Subcutaneous abdominal adipose tissue (tissue), 5 donors: ENCODE results near the gene MAGEA6.
"Not testable (repeated sequence)": the region's sequence is repeated elsewhere in the genome, so short reads cannot be mapped to it uniquely, and the experiment has no call there.

Experiments used
- H3K27ac ChIP-seq: one replicate; pipeline ENCODE4 v1.7.0; 2013; ENCODE audit warnings: low read depth, mild to moderate bottlenecking, inconsistent platforms, low read length, moderate library complexity
- H3K27me3 ChIP-seq, 5 donors: one replicate each; pipeline ENCODE4 v1.7.0; 2013; ENCODE audit warnings: low read length in 5 of 5, inconsistent platforms in 1 of 5; ENCODE audit not compliant: control insufficient read depth in 5 of 5, insufficient read depth in 4 of 5
- H3K36me3 ChIP-seq, 5 donors: one replicate each; pipeline ENCODE4 v1.7.0; 2013; ENCODE audit warnings: low read length in 5 of 5; ENCODE audit not compliant: control insufficient read depth in 5 of 5, insufficient read depth in 5 of 5
- H3K4me1 ChIP-seq, 5 donors: one replicate each; pipeline ENCODE4 v1.7.0; 2013; ENCODE audit warnings: low read length in 5 of 5, mild to moderate bottlenecking in 3 of 5, moderate library complexity in 1 of 5; ENCODE audit not compliant: control insufficient read depth in 5 of 5, insufficient read depth in 5 of 5
- H3K4me3 ChIP-seq, 5 donors: one replicate each; pipeline ENCODE4 v1.7.0; 2013; ENCODE audit warnings: low read length in 5 of 5, low read depth in 1 of 5
- H3K9ac ChIP-seq, 5 donors: one replicate each; pipeline ENCODE4 v1.7.0; 2013; ENCODE audit warnings: low read length in 5 of 5, mild to moderate bottlenecking in 4 of 5, moderate library complexity in 3 of 5
- H3K9me3 ChIP-seq, 5 donors: one replicate each; pipeline ENCODE4 v1.7.0; 2013; ENCODE audit warnings: low read length in 5 of 5; ENCODE audit not compliant: control insufficient read depth in 5 of 5
- donor health status: healthy.
- donor health status: healthy.
- donor health status: healthy.
- donor health status: healthy.
- donor health status: healthy.

Gene MAGEA6

DNA sequence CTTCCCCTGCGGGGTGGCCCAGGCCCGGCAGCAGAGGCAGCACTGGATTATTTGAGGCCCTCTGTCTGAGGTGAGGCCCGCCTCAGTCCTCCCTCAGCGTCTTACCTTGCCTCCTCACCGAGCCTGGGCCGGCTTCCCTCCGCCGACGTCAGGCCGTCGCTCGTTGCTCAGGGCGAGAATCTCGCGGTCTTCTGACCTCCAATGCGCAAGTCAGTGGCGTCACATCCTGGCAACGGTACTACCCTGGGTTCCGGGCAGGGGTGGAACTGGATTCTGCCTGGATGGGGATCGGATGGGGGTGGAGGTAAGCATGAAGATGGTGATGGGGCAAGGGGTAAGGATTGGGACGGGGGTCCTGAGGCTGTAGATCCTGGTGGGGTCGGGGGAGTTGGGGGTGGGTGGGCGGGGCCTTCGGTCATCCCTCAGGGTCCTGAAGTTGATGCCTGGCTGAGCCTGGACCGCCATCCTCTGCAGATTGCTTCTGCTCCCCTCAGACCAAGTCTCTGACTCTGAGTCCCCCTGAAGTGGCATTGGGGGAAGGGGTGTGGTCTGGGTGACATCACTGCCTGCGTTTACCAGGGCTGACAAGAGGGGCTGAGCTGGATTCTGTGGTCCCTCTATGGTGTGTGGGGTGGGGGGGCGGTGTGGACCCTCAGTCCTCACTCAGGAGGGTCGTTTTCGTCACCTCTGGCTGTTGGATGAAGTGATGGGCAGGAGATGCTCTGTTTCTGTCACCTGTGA is at the start of gene MAGEA6:
Gene MAGEA6, minus strand, starts transcription at position 141 of the 741 bp plus-strand sequence. CDS start 2,039 bp downstream, outside the sequence.
- H3K9me3 ChIP-seq, H3K9ac ChIP-seq, H3K36me3 ChIP-seq, H3K27ac ChIP-seq, H3K4me1 ChIP-seq, H3K27me3 ChIP-seq, H3K4me3 ChIP-seq: not testable (repeated sequence)

DNA sequence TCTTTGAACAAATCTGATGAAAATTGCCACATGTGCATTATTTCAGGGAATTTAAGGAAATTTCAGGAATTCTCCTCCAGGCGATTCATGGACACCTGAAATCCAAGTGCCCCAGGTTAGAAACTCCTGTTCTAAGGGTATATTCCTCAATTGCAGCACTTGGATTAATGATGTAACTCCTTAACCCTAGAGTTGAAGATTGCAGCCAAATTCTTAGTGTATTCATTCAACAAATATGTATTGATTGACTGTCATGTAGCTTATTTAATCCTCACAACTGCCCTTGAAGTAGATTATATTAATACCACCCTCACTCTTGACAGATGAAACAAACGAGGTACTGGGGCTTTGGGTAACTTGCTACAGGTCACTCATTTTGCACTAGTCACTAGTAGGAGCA is 49.8 kb upstream of the MAGEA6 start:
- Histone ChIP-seq H3K9me3 (no peaks in the 10 kb centered on the region), H3K27me3 (peaks cover 13 to 19% (median 14%) of the 10 kb centered on the region in 5 donors), H3K4me3 (no peak overlapping the region), H3K27ac (no peak overlapping the region), H3K4me1 (no peaks in the 10 kb centered on the region), H3K9ac (no peak overlapping the region), H3K36me3 (no peaks in the 10 kb centered on the region)

- Histone ChIP-seq H3K9ac (no peak overlapping the region), H3K9me3 (no peaks in the 10 kb centered on the region), H3K27ac (no peak overlapping the region), H3K4me3 (no peak overlapping the region), H3K36me3 (no peaks in the 10 kb centered on the region), H3K4me1 (no peaks in the 10 kb centered on the region), H3K27me3 (peaks cover 9 to 13% (median 10%) of the 10 kb centered on the region in 5 donors)
Observed at GRCh38 chrX:152818356-152818755, 48.9 kb upstream of the MAGEA6 start.

GRCh38 chrX:152817078-152817764 is 47.7 kb upstream of the MAGEA6 start:
- Histone ChIP-seq H3K4me3 (no peak overlapping the region), H3K36me3 (no peaks in the 10 kb centered on the region), H3K27me3 (peaks cover 4 to 10% (median 6%) of the 10 kb centered on the region in 5 donors), H3K27ac (no peak overlapping the region), H3K9ac (no peak overlapping the region), H3K4me1 (no peaks in the 10 kb centered on the region), H3K9me3 (no peaks in the 10 kb centered on the region)

DNA sequence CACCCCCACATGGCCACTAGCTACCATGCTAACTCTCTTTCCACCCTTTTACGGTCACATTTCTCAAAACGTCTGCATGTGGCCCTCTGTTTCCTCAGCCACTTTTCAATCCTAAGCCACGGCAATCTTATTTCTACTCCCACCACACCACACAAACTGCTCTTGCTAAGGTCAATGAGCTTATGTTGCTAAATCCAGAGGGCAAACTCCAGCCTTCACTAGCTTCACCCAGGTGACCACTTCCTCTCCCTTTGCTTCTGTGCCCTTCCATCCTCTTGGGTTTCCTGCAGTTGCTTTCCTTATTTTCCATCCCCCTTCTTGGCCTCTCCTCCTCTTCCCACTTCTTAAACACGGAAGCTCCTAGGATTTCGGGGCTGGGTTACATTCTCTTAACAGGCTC is 44.6 kb upstream of the MAGEA6 start:
- Histone ChIP-seq H3K4me1 (no peaks in the 10 kb centered on the region), H3K27ac (no peak overlapping the region), H3K36me3 (no peaks in the 10 kb centered on the region), H3K9me3 (no peaks in the 10 kb centered on the region), H3K9ac (no peak overlapping the region), H3K27me3 (peaks cover 3 to 23% (median 12%) of the 10 kb centered on the region in 5 donors), H3K4me3 (no peak overlapping the region)

DNA sequence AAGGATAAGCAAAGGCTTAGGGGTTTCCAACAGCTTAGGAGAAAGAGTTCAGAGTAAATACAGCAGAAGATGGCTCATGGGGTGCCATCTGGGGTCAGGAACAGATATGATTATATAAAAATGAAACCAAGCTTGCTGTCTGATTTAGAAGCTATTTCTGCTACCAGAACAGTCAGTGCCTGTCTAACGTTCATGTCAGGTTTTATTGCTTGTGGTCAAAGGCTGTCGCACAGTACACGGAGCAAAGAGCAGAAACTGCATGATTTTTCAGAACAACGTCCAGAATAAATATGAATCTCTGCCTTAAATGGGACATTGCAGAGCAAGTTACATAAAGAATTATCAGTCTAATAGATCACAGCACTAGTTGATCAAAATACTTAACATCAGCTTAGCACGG is 43.7 kb upstream of the MAGEA6 start:
- H3K27me3 ChIP-seq = peaks cover 3 to 23% (median 12%) of the 10 kb centered on the region in 5 donors
- no peaks in the 10 kb centered on the region for H3K36me3 ChIP-seq
- H3K9ac ChIP-seq = no peak overlapping the region
- H3K9me3 ChIP-seq = no peaks in the 10 kb centered on the region
- H3K4me3 ChIP-seq = no peak overlapping the region
- H3K4me1 ChIP-seq = no peaks in the 10 kb centered on the region
- H3K27ac ChIP-seq = no peak overlapping the region

DNA sequence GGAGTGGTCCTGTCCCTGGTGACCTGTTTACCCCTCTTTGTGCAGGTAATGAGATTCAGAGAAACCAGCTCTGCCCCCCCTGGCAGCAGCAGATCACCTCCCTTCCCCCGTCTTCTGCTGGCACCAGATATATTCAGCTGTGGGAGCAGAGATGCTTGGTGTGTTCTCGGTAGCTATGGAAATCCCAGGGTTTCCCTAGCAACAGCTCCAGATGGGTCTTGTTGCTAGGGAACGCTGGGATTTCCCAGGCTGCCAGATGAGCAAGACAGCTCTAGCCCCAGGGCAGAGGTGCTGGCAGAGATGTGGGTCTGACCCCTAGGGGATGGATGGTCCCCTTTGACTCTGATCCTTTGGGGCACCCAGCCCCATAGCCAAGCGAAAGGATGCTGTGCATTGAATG is 40.9 kb upstream of the MAGEA6 start:
- Histone ChIP-seq H3K27me3 (peaks cover 3 to 28% (median 12%) of the 10 kb centered on the region in 5 donors), H3K4me3 (no peak overlapping the region)

GRCh38 chrX:152806035-152806434 is 36.5 kb upstream of the MAGEA6 start:
- Histone ChIP-seq H3K27me3 (peaks cover 0 to 13% (median 9%) of the 10 kb centered on the region in 5 donors), H3K4me3 (no peak overlapping the region), H3K36me3 (no peaks in the 10 kb centered on the region), H3K27ac (no peak overlapping the region), H3K4me1 (no peaks in the 10 kb centered on the region), H3K9me3 (peaks cover 0 to 2% (median 0%) of the 10 kb centered on the region in 5 donors), H3K9ac (no peak overlapping the region)

More for the DNA sequence above, 40.9 kb upstream of the MAGEA6 start:
- no peaks in the 10 kb centered on the region for H3K36me3 ChIP-seq
- H3K9me3 ChIP-seq = no peaks in the 10 kb centered on the region
- no peaks in the 10 kb centered on the region for H3K4me1 ChIP-seq
- no peak overlapping the region for H3K27ac ChIP-seq
- no peak overlapping the region for H3K9ac ChIP-seq

DNA sequence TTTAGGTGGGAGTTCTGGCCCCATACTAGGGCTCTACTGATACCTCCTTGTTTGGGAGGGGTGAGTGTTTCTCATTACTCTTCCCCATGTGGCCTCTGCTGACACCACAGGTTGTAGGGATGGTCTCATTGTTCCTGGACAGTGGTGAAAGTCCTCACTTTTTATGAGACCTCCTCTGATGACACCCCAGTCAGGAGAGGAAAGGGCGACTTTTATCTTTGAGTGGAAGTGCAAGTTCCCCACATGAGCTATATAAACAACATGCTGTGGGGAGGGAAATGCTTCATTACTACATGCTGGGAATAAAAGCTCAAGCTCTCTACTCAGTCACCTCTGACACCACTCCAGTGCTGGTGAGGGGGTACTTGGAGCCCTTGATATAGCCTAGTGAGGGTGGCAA is 29.5 kb upstream of the MAGEA6 start:
- H3K4me3 ChIP-seq = no peak overlapping the region
- H3K27me3 ChIP-seq = peaks cover 0 to 5% (median 3%) of the 10 kb centered on the region in 5 donors
- no peaks in the 10 kb centered on the region for H3K36me3 ChIP-seq
- H3K27ac ChIP-seq = no peak overlapping the region
- H3K4me1 ChIP-seq = no peaks in the 10 kb centered on the region
- H3K9me3 ChIP-seq = peaks cover 0 to 2% (median 0%) of the 10 kb centered on the region in 5 donors
- no peak overlapping the region for H3K9ac ChIP-seq

DNA sequence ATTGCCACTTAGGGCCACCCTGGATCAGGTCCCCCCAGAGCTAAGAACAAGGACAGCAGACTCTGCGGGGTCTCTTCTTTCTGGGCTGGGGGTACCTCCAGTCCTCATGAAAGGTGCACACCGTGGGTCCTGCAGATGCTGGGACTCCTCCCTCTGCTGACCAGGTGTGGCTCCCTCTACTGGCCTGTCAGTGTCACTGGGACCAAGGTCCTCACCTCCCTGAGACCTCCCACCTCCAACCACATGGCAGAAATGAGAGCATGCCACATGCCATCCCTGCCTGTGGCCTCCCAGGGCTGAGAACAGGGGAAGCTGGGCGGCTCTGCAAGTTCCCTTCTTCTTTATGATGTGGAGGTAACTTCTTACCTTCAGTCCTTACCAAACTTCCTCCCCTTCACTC is 17.6 kb upstream of the MAGEA6 start:
- not testable (repeated sequence) for H3K4me3 ChIP-seq, H3K36me3 ChIP-seq, H3K4me1 ChIP-seq, H3K9me3 ChIP-seq, H3K9ac ChIP-seq, H3K27me3 ChIP-seq, H3K27ac ChIP-seq
